ENCODE measurements around the gene SLC6A6.

SLC6A6 gene

GRCh38 chr3:14487086-14487485 lies 84.7 kb downstream of the SLC6A6 start:
- no peak overlapping the region for H3K4me3 ChIP-seq (ENCODE audit: low read depth, low read length)
- no peak overlapping the region for H3K27ac ChIP-seq (ENCODE audit: low read depth, low read length)
- H3K4me1 ChIP-seq (ENCODE audit: control insufficient read depth, insufficient read depth, low read length, unreplicated experiment): no peaks in the 10 kb centered on the region
- no peaks in the 10 kb centered on the region for H3K79me2 ChIP-seq (ENCODE audit: control insufficient read depth, insufficient read depth, low read length, unreplicated experiment)
- H3K36me3 ChIP-seq (ENCODE audit: insufficient read depth, low read length): no peaks in the 10 kb centered on the region
- H3K27me3 ChIP-seq (ENCODE audit: insufficient read depth, low read length): no peaks in the 10 kb centered on the region
- no peak overlapping the region for H2AFZ ChIP-seq (ENCODE audit: low read length, unreplicated experiment)

- no peaks in the 10 kb centered on the region for H3K27me3 ChIP-seq (ENCODE audit: insufficient read depth, low read length)
Observed at GRCh38 chr3:14487821-14488220, 85.4 kb downstream of the SLC6A6 start.

GRCh38 chr3:14488286-14489041 lies 86.1 kb downstream of the SLC6A6 start:
- Histone ChIP-seq H3K27ac (ENCODE audit: low read depth, low read length) (no peak overlapping the region), H2AFZ (ENCODE audit: low read length, unreplicated experiment) (no peak overlapping the region), H3K4me1 (ENCODE audit: control insufficient read depth, insufficient read depth, low read length, unreplicated experiment) (no peaks in the 10 kb centered on the region), H3K4me3 (ENCODE audit: low read depth, low read length) (no peak overlapping the region), H3K36me3 (ENCODE audit: insufficient read depth, low read length) (no peaks in the 10 kb centered on the region), H3K79me2 (ENCODE audit: control insufficient read depth, insufficient read depth, low read length, unreplicated experiment) (no peaks in the 10 kb centered on the region), H3K27me3 (ENCODE audit: insufficient read depth, low read length) (no peaks in the 10 kb centered on the region)

More at GRCh38 chr3:14487821-14488220, 85.4 kb downstream of the SLC6A6 start:
- Histone ChIP-seq H3K79me2 (ENCODE audit: control insufficient read depth, insufficient read depth, low read length, unreplicated experiment) (no peaks in the 10 kb centered on the region), H3K4me1 (ENCODE audit: control insufficient read depth, insufficient read depth, low read length, unreplicated experiment) (no peaks in the 10 kb centered on the region), H3K4me3 (ENCODE audit: low read depth, low read length) (no peak overlapping the region), H3K36me3 (ENCODE audit: insufficient read depth, low read length) (no peaks in the 10 kb centered on the region), H3K27ac (ENCODE audit: low read depth, low read length) (no peak overlapping the region), H2AFZ (ENCODE audit: low read length, unreplicated experiment) (no peak overlapping the region)

GRCh38 chr3:14489641-14490040 lies 87.2 kb downstream of the SLC6A6 start:
- H3K36me3 ChIP-seq (ENCODE audit: insufficient read depth, low read length): no peaks in the 10 kb centered on the region
- H3K4me3 ChIP-seq (ENCODE audit: low read depth, low read length): no peak overlapping the region
- H3K27ac ChIP-seq (ENCODE audit: low read depth, low read length): no peak overlapping the region
- H3K79me2 ChIP-seq (ENCODE audit: control insufficient read depth, insufficient read depth, low read length, unreplicated experiment): no peaks in the 10 kb centered on the region
- no peak overlapping the region for H2AFZ ChIP-seq (ENCODE audit: low read length, unreplicated experiment)
- no peaks in the 10 kb centered on the region for H3K27me3 ChIP-seq (ENCODE audit: insufficient read depth, low read length)
- H3K4me1 ChIP-seq (ENCODE audit: control insufficient read depth, insufficient read depth, low read length, unreplicated experiment): no peaks in the 10 kb centered on the region

- Histone ChIP-seq H3K27me3 (ENCODE audit: insufficient read depth, low read length) (no peaks in the 10 kb centered on the region), H3K36me3 (ENCODE audit: insufficient read depth, low read length) (no peaks in the 10 kb centered on the region), H3K79me2 (ENCODE audit: control insufficient read depth, insufficient read depth, low read length, unreplicated experiment) (no peaks in the 10 kb centered on the region), H2AFZ (ENCODE audit: low read length, unreplicated experiment) (no peak overlapping the region), H3K4me1 (ENCODE audit: control insufficient read depth, insufficient read depth, low read length, unreplicated experiment) (no peaks in the 10 kb centered on the region), H3K27ac (ENCODE audit: low read depth, low read length) (no peak overlapping the region), H3K4me3 (ENCODE audit: low read depth, low read length) (no peak overlapping the region)
Observed at GRCh38 chr3:14490255-14490654, 87.8 kb downstream of the SLC6A6 start.

- H3K4me3 ChIP-seq (ENCODE audit: low read depth, low read length): no peak overlapping the region
- H3K27me3 ChIP-seq (ENCODE audit: insufficient read depth, low read length): no peaks in the 10 kb centered on the region
- no peaks in the 10 kb centered on the region for H3K4me1 ChIP-seq (ENCODE audit: control insufficient read depth, insufficient read depth, low read length, unreplicated experiment)
- H3K36me3 ChIP-seq (ENCODE audit: insufficient read depth, low read length): no peaks in the 10 kb centered on the region
- H3K27ac ChIP-seq (ENCODE audit: low read depth, low read length): no peak overlapping the region
- H3K79me2 ChIP-seq (ENCODE audit: control insufficient read depth, insufficient read depth, low read length, unreplicated experiment): no peaks in the 10 kb centered on the region
- H2AFZ ChIP-seq (ENCODE audit: low read length, unreplicated experiment): no peak overlapping the region
Observed at GRCh38 chr3:14490831-14491230, 88.4 kb downstream of the SLC6A6 start.

GRCh38 chr3:14491396-14492190 lies 89.2 kb downstream of the SLC6A6 start:
- H3K27me3 ChIP-seq (ENCODE audit: insufficient read depth, low read length): no peaks in the 10 kb centered on the region
- no peaks in the 10 kb centered on the region for H3K4me1 ChIP-seq (ENCODE audit: control insufficient read depth, insufficient read depth, low read length, unreplicated experiment)
- H2AFZ ChIP-seq (ENCODE audit: low read length, unreplicated experiment): no peak overlapping the region
- no peak overlapping the region for H3K27ac ChIP-seq (ENCODE audit: low read depth, low read length)
- H3K4me3 ChIP-seq (ENCODE audit: low read depth, low read length): no peak overlapping the region
- H3K36me3 ChIP-seq (ENCODE audit: insufficient read depth, low read length): no peaks in the 10 kb centered on the region
- no peaks in the 10 kb centered on the region for H3K79me2 ChIP-seq (ENCODE audit: control insufficient read depth, insufficient read depth, low read length, unreplicated experiment)

GRCh38 chr3:14492948-14493881 lies 90.8 kb downstream of the SLC6A6 start:
- H3K27ac ChIP-seq (ENCODE audit: low read depth, low read length): no peak overlapping the region
- no peak overlapping the region for H2AFZ ChIP-seq (ENCODE audit: low read length, unreplicated experiment)
- no peaks in the 10 kb centered on the region for H3K27me3 ChIP-seq (ENCODE audit: insufficient read depth, low read length)
- H3K4me1 ChIP-seq (ENCODE audit: control insufficient read depth, insufficient read depth, low read length, unreplicated experiment): no peaks in the 10 kb centered on the region
- no peak overlapping the region for H3K4me3 ChIP-seq (ENCODE audit: low read depth, low read length)
- no peaks in the 10 kb centered on the region for H3K79me2 ChIP-seq (ENCODE audit: control insufficient read depth, insufficient read depth, low read length, unreplicated experiment)
- no peaks in the 10 kb centered on the region for H3K36me3 ChIP-seq (ENCODE audit: insufficient read depth, low read length)

- H2AFZ ChIP-seq (ENCODE audit: low read length, unreplicated experiment): no peak overlapping the region
- H3K36me3 ChIP-seq (ENCODE audit: insufficient read depth, low read length): no peaks in the 10 kb centered on the region
- no peak overlapping the region for H3K4me3 ChIP-seq (ENCODE audit: low read depth, low read length)
- peaks cover 7% of the 10 kb centered on the region; the same call in 1 of the 2 replicates for H3K27me3 ChIP-seq (ENCODE audit: insufficient read depth, low read length)
- no peaks in the 10 kb centered on the region for H3K4me1 ChIP-seq (ENCODE audit: control insufficient read depth, insufficient read depth, low read length, unreplicated experiment)
- H3K27ac ChIP-seq (ENCODE audit: low read depth, low read length): no peak overlapping the region
- no peaks in the 10 kb centered on the region for H3K79me2 ChIP-seq (ENCODE audit: control insufficient read depth, insufficient read depth, low read length, unreplicated experiment)
Observed at GRCh38 chr3:14494279-14494972, 92.0 kb downstream of the SLC6A6 start.

GRCh38 chr3:14494973-14495300 lies 92.5 kb downstream of the SLC6A6 start:
- H3K27ac ChIP-seq (ENCODE audit: low read depth, low read length): no peak overlapping the region
- H3K79me2 ChIP-seq (ENCODE audit: control insufficient read depth, insufficient read depth, low read length, unreplicated experiment): no peaks in the 10 kb centered on the region
- no peak overlapping the region for H3K4me3 ChIP-seq (ENCODE audit: low read depth, low read length)
- no peaks in the 10 kb centered on the region for H3K4me1 ChIP-seq (ENCODE audit: control insufficient read depth, insufficient read depth, low read length, unreplicated experiment)
- no peaks in the 10 kb centered on the region for H3K36me3 ChIP-seq (ENCODE audit: insufficient read depth, low read length)
- H2AFZ ChIP-seq (ENCODE audit: low read length, unreplicated experiment): no peak overlapping the region
- peaks cover 8% of the 10 kb centered on the region; the same call in 1 of the 2 replicates for H3K27me3 ChIP-seq (ENCODE audit: insufficient read depth, low read length)

All from ACC112 (cell line).